Measurements from ENCODE around the gene WDR70.
A peak's percentile ranks its signal among the peaks of the same experiment; 100 is the strongest.

The WDR70 gene

GRCh38 chr5:37694867-37695266, 315.7 kb downstream of the WDR70 start:
- no peak for DNase-seq

GRCh38 chr5:37695647-37696046, 316.5 kb downstream of the WDR70 start:
- DNase-seq, result no peak

GRCh38 chr5:37696190-37697021, 317.3 kb downstream of the WDR70 start:
- DNase-seq, result no peak

- DNase-seq, result no peak
Measured at GRCh38 chr5:37701868-37702267, 322.8 kb downstream of the WDR70 start.

- DNase-seq, result no peak
Measured at GRCh38 chr5:37703841-37704241, 324.7 kb downstream of the WDR70 start.

- no peak for DNase-seq
Measured at GRCh38 chr5:37704406-37704805, 325.3 kb downstream of the WDR70 start.

- DNase-seq, result no peak
Measured at GRCh38 chr5:37709020-37709419, 329.9 kb downstream of the WDR70 start.

- DNase-seq, result no peak
Measured at GRCh38 chr5:37710965-37711364, 331.8 kb downstream of the WDR70 start.

GRCh38 chr5:37712750-37713149, 333.6 kb downstream of the WDR70 start:
- no peak for DNase-seq

GRCh38 chr5:37714756-37715155, 335.6 kb downstream of the WDR70 start:
- DNase-seq, result no peak

GRCh38 chr5:37715361-37715760, 336.2 kb downstream of the WDR70 start:
- no peak for DNase-seq

GRCh38 chr5:37715992-37716391, 336.9 kb downstream of the WDR70 start:
- no peak for DNase-seq

- no peak for DNase-seq
Measured at GRCh38 chr5:37716405-37716804, 337.3 kb downstream of the WDR70 start.

GRCh38 chr5:37717276-37717612, 338.1 kb downstream of the WDR70 start:
- no peak for DNase-seq

GRCh38 chr5:37717613-37718431, 338.7 kb downstream of the WDR70 start:
- DNase-seq, result no peak

- no peak for DNase-seq
Measured at GRCh38 chr5:37720550-37720952, 341.4 kb downstream of the WDR70 start.

- DNase-seq, result peak; percentile 53
Measured at GRCh38 chr5:37721447-37721871, 342.3 kb downstream of the WDR70 start.

GRCh38 chr5:37722236-37723161, 343.4 kb downstream of the WDR70 start:
- peak; percentile 56 for DNase-seq

- peak; percentile 18 for DNase-seq
Measured at GRCh38 chr5:37723162-37723961, 344.2 kb downstream of the WDR70 start.

- no peak for DNase-seq
Measured at GRCh38 chr5:37724395-37725125, 345.4 kb downstream of the WDR70 start.

GRCh38 chr5:37725185-37725584, 346.1 kb downstream of the WDR70 start:
- no peak for DNase-seq
